IMR-90 (cell line): ENCODE measurements around the gene NKAIN4. TPM values are rescaled to one million over a fixed set of nuclear protein-coding genes. Genes with fewer than 3 reads are reported as not detected.

Source experiments
- ATAC-seq: fragments of 200-7000 bp; cut with Tn5 transposase; 2 replicates; pipeline ENCODE4 v1.9.1; 2020; ENCODE audit warnings: low read depth, mild to moderate bottlenecking, moderate library complexity
- BruUV-seq: library from RNA; stranded (reverse); fragments of 400-500 nt; replicated peaks from 2 replicates; lab custom pipeline; 2021; lab: Mats Ljungman, UMichigan
- CTCF ChIA-PET: fragments of 300-600 bp; formaldehyde crosslinking; extraction: SDS; loops from one replicate; lab custom pipeline; 2021; ENCODE audit warnings: antibody characterized with exemption; lab: Yijun Ruan, JAX
- POLR2A ChIA-PET: fragments of 300-600 bp; sonication (Branson Sonifier 250); formaldehyde crosslinking; loops from one replicate; lab custom pipeline; 2022; ENCODE audit warnings: antibody characterized with exemption; ENCODE audit not compliant: unreplicated experiment; lab: Charles Lee
- DNase-seq: peaks from one replicate; pipeline ENCODE4 v3.0.0; 2013
- H2AFZ ChIP-seq: replicated peaks from 2 replicates; pipeline ENCODE3; 2013; ENCODE audit warnings: low read length, mild to moderate bottlenecking; ENCODE audit not compliant: poor library complexity
- H2AK5ac ChIP-seq: 2 replicates; pipeline ENCODE4 v1.6.1; 2013; ENCODE audit warnings: low read depth, low read length, inconsistent platforms
- H2AK9ac ChIP-seq: replicated peaks from 2 replicates; pipeline ENCODE3; 2013; ENCODE audit warnings: mild to moderate bottlenecking, low read depth, low read length, moderate library complexity; ENCODE audit not compliant: poor library complexity
- H2BK120ac ChIP-seq: 2 replicates; pipeline ENCODE4 v1.6.1; 2013; ENCODE audit warnings: low read depth, low read length, inconsistent platforms
- H2BK15ac ChIP-seq: 3 replicates; pipeline ENCODE4 v1.6.1; 2013; ENCODE audit warnings: low read depth, low read length, inconsistent platforms
- H2BK20ac ChIP-seq: 2 replicates; pipeline ENCODE4 v1.6.1; 2013; ENCODE audit warnings: low read depth, mild to moderate bottlenecking, inconsistent platforms, low read length, moderate library complexity
- H2BK5ac ChIP-seq: 2 replicates; pipeline ENCODE4 v1.6.1; 2013; ENCODE audit warnings: mild to moderate bottlenecking, low read depth, low read length, inconsistent platforms; ENCODE audit not compliant: poor library complexity, severe bottlenecking
- H3K14ac ChIP-seq: replicated peaks from 2 replicates; pipeline ENCODE4 v1.6.1; 2013; ENCODE audit warnings: low read depth, low read length, inconsistent platforms
- H3K18ac ChIP-seq: 2 replicates; pipeline ENCODE4 v1.6.1; 2013; ENCODE audit warnings: low read depth, low read length, control low read depth
- H3K23ac ChIP-seq: 2 replicates; pipeline ENCODE4 v1.6.1; 2013; ENCODE audit warnings: low read depth, low read length, inconsistent platforms
- H3K27ac ChIP-seq: 2 replicates; pipeline ENCODE4 v1.5.1; 2013; ENCODE audit warnings: mild to moderate bottlenecking, control low read depth, low read length; ENCODE audit not compliant: insufficient read depth
- H3K27me3 ChIP-seq: 2 replicates; pipeline ENCODE4 v1.6.1; 2013; ENCODE audit warnings: low read length; ENCODE audit not compliant: control insufficient read depth, insufficient read depth
- H3K36me3 ChIP-seq: 2 replicates; pipeline ENCODE4 v1.6.1; 2013; ENCODE audit warnings: low read length, mixed read lengths; ENCODE audit not compliant: control insufficient read depth, insufficient read depth
- H3K4ac ChIP-seq: 2 replicates; pipeline ENCODE4 v1.6.1; 2013; ENCODE audit warnings: low read depth, low read length, inconsistent platforms
- H3K4me1 ChIP-seq: 2 replicates; pipeline ENCODE4 v1.6.1; 2013; ENCODE audit warnings: low read length, mixed read lengths; ENCODE audit not compliant: control insufficient read depth, insufficient read depth
- H3K4me2 ChIP-seq: 2 replicates; pipeline ENCODE4 v1.6.1; 2013; ENCODE audit warnings: low read depth, mild to moderate bottlenecking, control low read depth, low read length, moderate library complexity
- H3K4me3 ChIP-seq: 2 replicates; pipeline ENCODE4 v1.5.1; 2013; ENCODE audit warnings: low read depth, mild to moderate bottlenecking, control low read depth, low read length, moderate library complexity; ENCODE audit not compliant: insufficient read depth
- H3K56ac ChIP-seq: 2 replicates; pipeline ENCODE4 v1.6.1; 2013; ENCODE audit warnings: low read length, inconsistent platforms; ENCODE audit not compliant: insufficient read depth; ENCODE audit errors: extremely low read depth
- H3K79me1 ChIP-seq, 2 experiments: 2 replicates each; pipeline ENCODE4 v1.6.1; 2013; ENCODE audit warnings: low read length in 2 of 2, inconsistent platforms in 1 of 2, low read depth in 1 of 2
- H3K9ac ChIP-seq: 2 replicates; pipeline ENCODE4 v1.6.1; 2013; ENCODE audit warnings: low read depth, low read length, control low read depth
- H3K9me1 ChIP-seq: 2 replicates; pipeline ENCODE4 v1.6.1; 2013; ENCODE audit warnings: low read length, inconsistent platforms; ENCODE audit not compliant: insufficient read depth
- H3K9me3 ChIP-seq: 2 replicates; pipeline ENCODE4 v1.6.1; 2013; ENCODE audit warnings: low read length; ENCODE audit not compliant: control insufficient read depth, insufficient read depth
- H4K20me1 ChIP-seq: 2 replicates; pipeline ENCODE4 v1.6.1; 2013; ENCODE audit warnings: low read length, inconsistent platforms; ENCODE audit not compliant: insufficient read depth
- H4K5ac ChIP-seq: 2 replicates; pipeline ENCODE4 v1.6.1; 2013; ENCODE audit warnings: mild to moderate bottlenecking, low read depth, low read length, control low read depth
- H4K8ac ChIP-seq, 2 experiments: 2 replicates each; pipeline ENCODE4 v1.6.1; 2013; ENCODE audit warnings: low read depth in 2 of 2, low read length in 2 of 2, control low read depth in 1 of 2, inconsistent platforms in 1 of 2
- H4K91ac ChIP-seq: 2 replicates; pipeline ENCODE4 v1.6.1; 2013; ENCODE audit warnings: low read depth, low read length, inconsistent platforms; ENCODE audit not compliant: insufficient read depth
- CTCF ChIP-seq: conservative IDR thresholded peaks from 2 replicates; pipeline ENCODE4 v1.5.1; 2012; ENCODE audit warnings: mild to moderate bottlenecking, low read depth, low read length, improper control_type of control experiment
- MAFK ChIP-seq: IDR thresholded peaks from 2 replicates; pipeline ENCODE4 v1.6.1; 2012; ENCODE audit warnings: low read depth, low read length, improper control_type of control experiment
- POLR2A ChIP-seq: IDR thresholded peaks from 2 replicates; pipeline ENCODE4 v1.6.1; 2012; ENCODE audit warnings: mild to moderate bottlenecking, low read depth, low read length
- RAD21 ChIP-seq: IDR thresholded peaks from 2 replicates; pipeline ENCODE4 v1.6.1; 2012; ENCODE audit warnings: low read length, improper control_type of control experiment
- WGBS, 2 experiments: methylation state at CpG; one replicate each; pipeline versions ENCODE4 v1.1.5 to v1.1.7; 2013; ENCODE audit warnings: missing lambda C conversion rate in 2 of 2; ENCODE audit not compliant: insufficient read length in 1 of 2; ENCODE audit errors: extremely low coverage in 2 of 2; 5-methylcytosine and 5-hydroxymethylcytosine counted together
- dilution Hi-C: fragments of 300-500 bp; cut with HindIII; formaldehyde crosslinking; loops from one replicate; pipeline ENCODE4 v1.14.3; 2018; ENCODE audit warnings: low sequenced_read_pairs; ENCODE audit not compliant: unreplicated experiment
- in situ Hi-C: fragments of 300-500 bp; cut with MboI; formaldehyde crosslinking; loops from 3 replicates; pipeline ENCODE4 v1.14.3; 2019; ENCODE audit warnings: low sequenced_read_pairs, inconsistent platforms, mixed read lengths
- intact Hi-C: fragments of 100-400 bp; cut with micrococcal nuclease; formaldehyde crosslinking; loops from 2 replicates; pipeline ENCODE4 v1.10.0; 2022
- polyA plus RNA-seq, 3 experiments: library from polyadenylated mRNA; depleted of rRNA; stranded (reverse); fragments of >200 nt; gene quantifications; 2 replicates each; pipeline ENCODE4 v1.2.3, GENCODE V29; 2012; ENCODE audit warnings: low replicate concordance in 1 of 3
- total RNA-seq: library from RNA; depleted of rRNA; stranded (reverse); fragments of >200 nt; gene quantifications from 2 replicates; pipeline ENCODE4 v1.2.3, GENCODE V29; 2012

The NKAIN4 gene
- total and polyA plus RNA-seq, 2 of the 4 experiments (the other 2 are of a cell fraction): not detected

- intact Hi-C loops: no loop called here
- Histone ChIP-seq H2BK120ac (no peak overlapping the region), H2BK15ac (no peak overlapping the region), H4K8ac (no peak overlapping the region), H3K4me3 (no peak overlapping the region), H3K9me3 (no peaks in the 10 kb centered on the region), H3K79me1 (no peaks in the 10 kb centered on the region), H3K4me1 (peaks cover 17% of the 10 kb centered on the region), H2AFZ (no peak overlapping the region), H3K36me3 (no peaks in the 10 kb centered on the region), H3K27me3 (peaks cover 11% of the 10 kb centered on the region), H2BK20ac (no peak overlapping the region), H3K9me1 (peaks cover 8% of the 10 kb centered on the region; the same call in 1 of the 2 replicates), H4K20me1 (peaks cover 15% of the 10 kb centered on the region; the same call in 1 of the 2 replicates), H3K14ac (no peak overlapping the region), H3K4me2 (no peak overlapping the region), H2BK5ac (no peak overlapping the region), H4K5ac (no peak overlapping the region), H2AK9ac (no peak overlapping the region), H3K9ac (no peak overlapping the region), H4K91ac (no peak overlapping the region), H3K18ac (no peak overlapping the region), H3K4ac (no peak overlapping the region), H2AK5ac (no peak overlapping the region), H3K27ac (no peak overlapping the region), H3K56ac (no peak overlapping the region), H3K23ac (no peak overlapping the region)
- CTCF ChIA-PET: no interaction called here
- ATAC-seq (no peak), DNase-seq (no peak)
- in situ Hi-C loops: no loop called here
- no peak for TF ChIP-seq CTCF
- no peak for TF ChIP-seq RAD21
- no peak for TF ChIP-seq MAFK
- TF ChIP-seq POLR2A: no peak
- no TSS peak for BruUV-seq
- dilution Hi-C loops: no loop called here
- 85% methylated on average over 8 of the region's 19 CpGs; no CpG with 5 or more reads in 1 of the 2 experiments for WGBS, 2 experiments
- POLR2A ChIA-PET: no interaction called here
Observed at GRCh38 chr20:63226042-63226943, 28.0 kb downstream of the NKAIN4 start.
